Measurements from ENCODE around the gene CAND2. TPM values are rescaled to one million over a fixed set of nuclear protein-coding genes. Genes with fewer than 3 reads are reported as not detected.

CAND2 gene
- 10 to 100 TPM; 10.7 to 24.9 (median 14.6) TPM for total RNA-seq
- 1 to 10 TPM in 1 of 3 donors, under 1 TPM in 1, not detected in 1; 0.60 to 1.5 TPM for polyA plus RNA-seq

- H3K9me3 ChIP-seq = no peaks in the 10 kb centered on the region
- H3K36me3 ChIP-seq = no peaks in the 10 kb centered on the region
- no peaks in the 10 kb centered on the region for H3K27me3 ChIP-seq
- WGBS, 2 donors = 7 to 12% methylated on average over 61 of the region's 61 CpGs
- H3K4me3 ChIP-seq = peak within 1 kb of the TSS; percentile 54 to 79 (median 68)
- peaks cover 0 to 18% (median 15%) of the 10 kb centered on the region in 4 donors for H3K4me1 ChIP-seq
- H3K27ac ChIP-seq = peak within 1 kb of the TSS; percentile 90 to 91 (median 90)
- DNase-seq = peak; percentile 88
- peak; percentile 36 to 82 (median 66) for TF ChIP-seq POLR2AphosphoS5 (IDR thresholded peaks at IDR 0.05)
- peak in 1 of 2 donors; percentile 46 for TF ChIP-seq POLR2A (IDR thresholded peaks at IDR 0.05)
- no peak for TF ChIP-seq EP300 (IDR thresholded peaks at IDR 0.05)
- no peak for TF ChIP-seq CTCF (IDR thresholded peaks at IDR 0.05)
- intact Hi-C loops (cut with DNase I) = loop anchor here (5.0 kb wide), 1 partner anchor 46 kb away; the partner anchor contains the start of gene RPL32
Observed at GRCh38 chr3:12796171-12797123, at the start of gene CAND2. Gene CAND2 (plus strand): TSS chr3:12796680. CDS start chr3:12796721, 41 bp downstream.

- TF ChIP-seq POLR2AphosphoS5 (IDR thresholded peaks at IDR 0.05) = no peak
- no peak for TF ChIP-seq CTCF (IDR thresholded peaks at IDR 0.05)
- no peak for TF ChIP-seq POLR2A (IDR thresholded peaks at IDR 0.05)
- no peak for TF ChIP-seq EP300 (IDR thresholded peaks at IDR 0.05)
- H3K9me3 ChIP-seq = no peaks in the 10 kb centered on the region
- no peak for DNase-seq
- WGBS, 2 donors = 89 to 91% methylated on average over 5 of the region's 5 CpGs
- no peaks in the 10 kb centered on the region for H3K36me3 ChIP-seq
- no peak overlapping the region for H3K4me3 ChIP-seq
- intact Hi-C loops (cut with DNase I) = no loop called here
- H3K4me1 ChIP-seq = peaks cover 0 to 17% (median 11%) of the 10 kb centered on the region in 4 donors
- no peaks in the 10 kb centered on the region for H3K27me3 ChIP-seq
- no peak overlapping the region for H3K27ac ChIP-seq
Observed at GRCh38 chr3:12748477-12748876, 48.0 kb upstream of the CAND2 start.

GRCh38 chr3:12750223-12750622, 46.3 kb upstream of the CAND2 start:
- TF ChIP-seq POLR2AphosphoS5 (IDR thresholded peaks at IDR 0.05) = no peak
- TF ChIP-seq EP300 (IDR thresholded peaks at IDR 0.05) = no peak
- no peak for TF ChIP-seq CTCF (IDR thresholded peaks at IDR 0.05)
- TF ChIP-seq POLR2A (IDR thresholded peaks at IDR 0.05) = no peak

GRCh38 chr3:12750658-12751071, 45.8 kb upstream of the CAND2 start:
- no peaks in the 10 kb centered on the region for H3K27me3 ChIP-seq
- H3K9me3 ChIP-seq = no peaks in the 10 kb centered on the region
- peaks cover 0 to 17% (median 11%) of the 10 kb centered on the region in 4 donors for H3K4me1 ChIP-seq
- DNase-seq = peak; percentile 73
- TF ChIP-seq POLR2AphosphoS5 (IDR thresholded peaks at IDR 0.05) = peak; percentile 38 to 59 (median 51)
- TF ChIP-seq EP300 (IDR thresholded peaks at IDR 0.05) = peak in 1 of 4 donors; percentile 18
- no peak for TF ChIP-seq CTCF (IDR thresholded peaks at IDR 0.05)
- TF ChIP-seq POLR2A (IDR thresholded peaks at IDR 0.05) = no peak
- H3K27ac ChIP-seq = peak overlapping the region; percentile 3 to 73 (median 50)
- intact Hi-C loops (cut with DNase I) = no loop called here
- no peaks in the 10 kb centered on the region for H3K36me3 ChIP-seq
- WGBS, 2 donors = 66 to 76% methylated on average over 4 of the region's 4 CpGs
- no peak overlapping the region for H3K4me3 ChIP-seq

More at GRCh38 chr3:12750223-12750622, 46.3 kb upstream of the CAND2 start:
- Histone ChIP-seq H3K27ac (peak overlapping the region; percentile 18 to 73 (median 50)), H3K4me1 (peaks cover 0 to 17% (median 11%) of the 10 kb centered on the region in 4 donors), H3K27me3 (no peaks in the 10 kb centered on the region), H3K36me3 (no peaks in the 10 kb centered on the region), H3K4me3 (no peak overlapping the region), H3K9me3 (no peaks in the 10 kb centered on the region)
- 11 to 17% methylated on average over 3 of the region's 3 CpGs for WGBS, 2 donors
- intact Hi-C loops (cut with DNase I) = no loop called here
- DNase-seq = no peak
